DOHH2 (cell line): Measurements from ENCODE around the gene KHNYN.

Source experiments
- H3F3A ChIP-seq: fragments of 200-600 bp; sonication (generic), shearing (Covaris generic); 2 replicates; pipeline ENCODE4 v1.6.0; 2016; ENCODE audit warnings: antibody characterized with exemption, mild to moderate bottlenecking; ENCODE audit not compliant: control insufficient read depth, insufficient read depth
- H3K27ac ChIP-seq: fragments of 200-600 bp; sonication (generic); 2 replicates; pipeline ENCODE4 v1.5.1; 2014; ENCODE audit warnings: low read depth, mild to moderate bottlenecking, low read length, moderate library complexity
- H3K27me3 ChIP-seq: fragments of 200-600 bp; sonication (generic); 2 replicates; pipeline ENCODE4 v1.6.1; 2014; ENCODE audit warnings: mild to moderate bottlenecking, low read length, mixed read lengths; ENCODE audit not compliant: control insufficient read depth
- H3K36me3 ChIP-seq: fragments of 200-600 bp; sonication (generic); 2 replicates; pipeline ENCODE4 v1.6.1; 2014; ENCODE audit warnings: mild to moderate bottlenecking, low read length, moderate library complexity, mixed read lengths; ENCODE audit not compliant: control insufficient read depth
- H3K4me1 ChIP-seq: fragments of 200-600 bp; sonication (generic); 2 replicates; pipeline ENCODE4 v1.6.1; 2014; ENCODE audit warnings: mild to moderate bottlenecking, low read length, mixed read lengths; ENCODE audit not compliant: control insufficient read depth
- H3K4me2 ChIP-seq: fragments of 200-600 bp; sonication (generic); 2 replicates; pipeline ENCODE4 v1.6.0; 2014; ENCODE audit warnings: mild to moderate bottlenecking, low read length, moderate library complexity
- H3K4me3 ChIP-seq: fragments of 200-600 bp; sonication (generic); 2 replicates; pipeline ENCODE4 v1.5.1; 2014; ENCODE audit warnings: mild to moderate bottlenecking, low read length, mixed read lengths
- H3K79me2 ChIP-seq: fragments of 200-600 bp; sonication (generic); 2 replicates; pipeline ENCODE4 v1.6.1; 2014; ENCODE audit warnings: mild to moderate bottlenecking, low read length, mixed read lengths; ENCODE audit not compliant: control insufficient read depth
- H3K9me2 ChIP-seq: fragments of 200-600 bp; sonication (generic); replicated peaks from 2 replicates; pipeline ENCODE4 v1.6.1; 2014; ENCODE audit warnings: mild to moderate bottlenecking, low read length, mixed read lengths; ENCODE audit not compliant: control insufficient read depth
- H3K9me3 ChIP-seq: fragments of 200-600 bp; sonication (generic); 2 replicates; pipeline ENCODE4 v1.6.1; 2014; ENCODE audit warnings: antibody characterized with exemption, low read length, mixed read lengths; ENCODE audit not compliant: control insufficient read depth, insufficient read depth
- H4K20me1 ChIP-seq: fragments of 200-600 bp; sonication (generic); 2 replicates; pipeline ENCODE4 v1.6.0; 2014; ENCODE audit warnings: low read depth, mild to moderate bottlenecking, antibody characterized with exemption, low read length, moderate library complexity; ENCODE audit not compliant: control insufficient read depth, insufficient read depth
- CTCF ChIP-seq: fragments of 200-600 bp; sonication (generic); IDR thresholded peaks from one replicate; pipeline ENCODE4 v1.5.1; 2014; ENCODE audit warnings: antibody characterized with exemption, mild to moderate bottlenecking, low read depth, low read length; ENCODE audit not compliant: poor library complexity, severe bottlenecking
- EZH2phosphoT487 ChIP-seq: fragments of 200-600 bp; sonication (generic); IDR thresholded peaks from 2 replicates; pipeline ENCODE4 v1.6.1; 2017; ENCODE audit warnings: borderline replicate concordance, mild to moderate bottlenecking, antibody characterized with exemption, low read length, moderate library complexity, mixed read lengths

The KHNYN gene

GRCh38 chr14:24415421-24416253, 14.1 kb upstream of the KHNYN start:
- Histone ChIP-seq H3K36me3 (no peaks in the 10 kb centered on the region), H3K9me3 (no peaks in the 10 kb centered on the region), H3K9me2 (no peaks in the 10 kb centered on the region), H3K4me2 (no peak overlapping the region), H3F3A (no peaks in the 10 kb centered on the region), H3K79me2 (no peaks in the 10 kb centered on the region), H4K20me1 (no peaks in the 10 kb centered on the region), H3K27me3 (0 out of 2 replicates have a peak, but pooled peaks cover 2% of the 10 kb centered on the region), H3K4me1 (no peaks in the 10 kb centered on the region), H3K4me3 (no peak overlapping the region), H3K27ac (no peak overlapping the region)
- TF ChIP-seq EZH2phosphoT487 (no peak), CTCF (no peak)

GRCh38 chr14:24416254-24416931, 13.4 kb upstream of the KHNYN start:
- Histone ChIP-seq H3F3A (no peaks in the 10 kb centered on the region), H3K4me1 (no peaks in the 10 kb centered on the region), H3K4me3 (no peak overlapping the region), H3K9me3 (no peaks in the 10 kb centered on the region), H3K79me2 (no peaks in the 10 kb centered on the region), H4K20me1 (no peaks in the 10 kb centered on the region), H3K9me2 (no peaks in the 10 kb centered on the region), H3K4me2 (no peak overlapping the region), H3K36me3 (no peaks in the 10 kb centered on the region), H3K27ac (no peak overlapping the region), H3K27me3 (0 out of 2 replicates have a peak, but pooled peaks cover 2% of the 10 kb centered on the region)
- TF ChIP-seq CTCF (no peak), EZH2phosphoT487 (no peak)

DNA sequence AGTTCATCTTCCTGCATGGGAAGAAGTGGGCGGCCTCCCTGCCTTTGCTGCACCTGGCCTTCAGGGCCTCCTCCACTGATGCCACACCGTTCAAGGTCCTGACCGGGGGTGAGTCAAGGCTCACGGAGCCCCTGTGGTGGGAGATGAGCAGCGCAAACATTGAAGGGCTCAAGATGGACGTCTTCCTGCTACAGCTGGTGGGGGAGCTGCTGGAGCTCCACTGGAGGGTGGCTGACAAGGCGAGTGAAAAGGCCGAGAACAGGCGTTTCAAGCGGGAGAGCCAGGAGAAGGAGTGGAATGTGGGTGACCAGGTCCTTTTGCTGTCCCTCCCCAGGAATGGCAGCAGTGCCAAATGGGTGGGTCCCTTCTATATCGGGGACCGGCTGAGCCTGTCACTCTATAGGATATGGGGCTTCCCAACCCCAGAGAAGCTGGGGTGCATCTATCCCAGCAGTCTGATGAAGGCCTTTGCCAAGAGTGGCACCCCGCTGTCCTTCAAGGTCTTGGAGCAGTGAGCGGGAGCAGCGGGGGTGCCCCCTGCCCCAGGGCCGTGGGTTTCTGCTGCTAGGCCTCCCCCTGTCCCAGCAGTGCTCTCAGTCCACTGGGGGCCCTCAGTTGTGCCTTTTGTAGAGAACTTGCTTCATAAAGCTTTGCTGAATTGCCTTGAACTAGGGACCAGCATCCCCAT, 12.7 kb upstream of the KHNYN start:
- no peaks in the 10 kb centered on the region for H3K4me1 ChIP-seq
- H3K27me3 ChIP-seq: 0 out of 2 replicates have a peak, but pooled peaks cover 2% of the 10 kb centered on the region
- H3K79me2 ChIP-seq: no peaks in the 10 kb centered on the region

More for the DNA sequence above, 12.7 kb upstream of the KHNYN start:
- no peaks in the 10 kb centered on the region for H3K9me3 ChIP-seq
- no peaks in the 10 kb centered on the region for H3F3A ChIP-seq
- H3K4me3 ChIP-seq: no peak overlapping the region
- no peak overlapping the region for H3K27ac ChIP-seq
- TF ChIP-seq CTCF (no peak), EZH2phosphoT487 (no peak)
- no peaks in the 10 kb centered on the region for H4K20me1 ChIP-seq
- H3K9me2 ChIP-seq: no peaks in the 10 kb centered on the region
- no peaks in the 10 kb centered on the region for H3K36me3 ChIP-seq
- no peak overlapping the region for H3K4me2 ChIP-seq
